Activated CD4-positive, alpha-beta T cell treated with anti-CD3 and anti-CD28 coated beads for 24 hours (primary cell): ENCODE data around the gene SYNE3.

ENCODE experiments used
- DNase-seq, 2 donors: peaks; one replicate each; pipeline ENCODE4 v3.0.0-alpha.2; 2020; ENCODE audit warnings: low read depth in 2 of 2

Gene SYNE3

GRCh38 chr14:95504135-95505029 lies 12.1 kb downstream of the SYNE3 start:
- DNase-seq = no peak

DNA sequence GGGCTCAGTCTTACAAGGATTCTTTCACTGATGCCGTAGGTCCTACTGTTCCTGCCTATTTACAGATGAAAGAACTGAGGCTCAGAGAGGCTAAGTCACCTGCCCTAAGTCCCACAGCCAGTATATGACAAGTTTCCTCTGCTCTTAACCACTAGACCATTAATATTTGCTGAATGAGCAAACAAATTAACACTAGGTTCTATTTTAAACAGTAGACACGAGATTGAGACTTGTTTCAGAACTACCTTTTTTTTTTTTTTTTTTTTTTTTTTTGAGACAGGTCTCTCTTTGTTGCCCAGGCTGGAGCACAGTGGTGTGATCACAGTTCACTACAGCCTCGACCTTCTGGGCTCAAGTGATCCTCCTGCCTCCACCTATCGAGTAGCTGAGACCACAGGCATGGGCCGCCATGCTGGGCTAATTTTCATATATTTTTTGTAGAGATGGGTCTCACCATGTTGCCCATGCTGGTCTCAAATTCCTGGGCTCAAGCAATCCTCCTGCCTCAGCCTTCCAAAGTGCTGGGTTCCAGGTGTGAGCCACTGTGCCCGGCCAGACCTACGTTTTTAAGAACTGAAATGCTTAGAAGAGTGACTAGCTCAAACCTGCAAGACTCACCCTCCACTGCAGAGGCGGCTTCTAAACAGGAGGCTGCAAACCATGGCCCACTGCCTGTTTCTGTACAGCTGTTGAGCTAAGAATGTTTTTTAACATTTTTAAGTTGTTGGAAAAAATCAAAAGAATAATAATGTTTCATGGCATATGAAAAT lies 12.9 kb downstream of the SYNE3 start:
- DNase-seq = no peak

DNA sequence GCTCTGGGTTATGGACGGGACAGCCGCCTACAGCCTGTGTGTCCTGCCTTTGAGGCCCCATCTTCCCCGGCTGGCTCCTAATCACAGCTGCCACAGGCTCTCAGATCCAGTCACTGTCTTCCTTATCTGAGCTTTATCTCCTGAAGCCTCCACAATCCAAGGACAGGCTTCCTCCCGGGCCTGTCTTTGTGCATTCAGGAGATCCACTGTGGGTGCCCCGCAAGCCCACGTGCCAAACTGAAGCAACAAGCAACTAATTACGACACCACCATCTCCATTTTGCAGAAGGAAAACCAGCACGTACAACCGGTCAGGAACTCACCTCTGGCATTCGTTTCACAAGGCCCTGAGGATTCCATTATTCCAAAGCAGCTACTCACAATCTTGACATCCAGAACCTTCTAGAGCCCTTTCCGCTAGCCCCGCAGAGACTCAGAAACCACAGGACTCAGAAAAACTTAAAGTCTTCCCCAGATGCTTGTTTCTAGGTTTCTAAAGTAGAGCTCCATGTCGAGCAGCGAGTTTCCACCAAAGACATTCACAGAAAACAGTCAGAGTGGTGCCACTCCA lies 14.0 kb downstream of the SYNE3 start:
- DNase-seq = no peak

DNA sequence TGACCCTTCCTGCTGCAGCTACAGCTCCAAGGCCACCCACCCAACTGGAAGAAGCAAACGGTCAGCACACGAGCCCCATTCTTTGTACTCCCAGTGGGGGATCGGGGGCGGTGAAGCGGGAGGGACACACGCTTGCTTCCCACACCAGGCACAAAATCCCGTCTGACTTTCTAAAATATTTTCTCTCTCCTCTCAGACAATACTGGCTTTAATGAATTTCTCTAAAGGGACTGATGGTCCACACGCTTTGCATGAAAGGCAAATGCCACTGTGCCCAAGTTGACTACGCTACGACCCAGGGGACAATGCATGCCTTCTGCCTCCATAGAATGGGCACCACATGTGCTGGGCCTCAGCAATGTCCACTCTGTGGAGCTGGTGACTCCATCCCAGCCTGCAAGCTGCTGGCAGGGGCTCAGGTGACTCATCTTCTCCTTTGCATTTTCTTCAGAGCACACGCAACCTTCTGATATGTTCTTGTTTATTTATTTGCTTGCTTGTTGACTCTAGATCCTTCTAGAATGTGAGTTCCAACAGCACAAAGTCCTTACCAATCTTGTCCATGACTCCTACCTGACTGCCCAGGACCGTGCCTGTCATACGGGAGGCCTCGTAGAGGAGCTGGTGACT lies 15.6 kb downstream of the SYNE3 start:
- DNase-seq = no peak

GRCh38 chr14:95500201-95500681 lies 16.2 kb downstream of the SYNE3 start:
- DNase-seq = no peak

GRCh38 chr14:95499354-95499750 lies 17.1 kb downstream of the SYNE3 start:
- no peak for DNase-seq

DNA sequence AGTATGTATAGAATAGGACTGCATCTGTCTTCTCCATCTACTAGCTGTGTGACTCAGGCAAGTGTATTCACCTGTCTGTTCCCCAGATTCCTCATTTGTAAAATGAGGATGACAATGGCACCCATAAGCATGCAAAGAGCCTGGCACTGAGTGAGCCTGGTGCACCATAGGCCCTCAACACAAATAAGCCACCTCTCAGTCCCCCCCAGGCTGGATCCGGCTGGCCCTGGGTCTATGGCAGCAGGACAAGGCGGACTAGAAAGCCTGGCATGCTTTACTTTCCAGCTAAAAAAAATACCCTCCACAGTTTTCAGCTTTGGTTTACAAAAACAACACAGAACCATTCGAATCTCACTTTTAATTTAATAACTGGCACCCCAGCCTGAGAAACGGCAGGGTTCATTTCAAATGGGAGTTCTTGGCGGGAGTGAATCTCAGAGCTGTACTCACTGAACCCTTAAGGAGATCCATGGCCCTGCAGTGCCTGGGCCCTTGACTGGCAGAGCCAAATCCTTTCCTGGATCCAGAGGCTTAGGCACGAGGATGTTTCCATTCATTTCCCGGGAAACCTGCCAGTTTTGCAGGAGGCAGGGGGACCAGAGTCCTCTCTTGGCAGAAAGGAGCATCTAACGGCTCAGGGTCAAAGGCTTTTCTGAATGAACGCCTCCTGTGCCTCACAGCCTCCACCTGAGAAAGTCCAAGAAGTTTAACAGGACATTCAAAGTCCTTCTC lies 17.7 kb downstream of the SYNE3 start:
- no peak for DNase-seq

GRCh38 chr14:95497561-95498011 lies 18.9 kb downstream of the SYNE3 start:
- DNase-seq = no peak

DNA sequence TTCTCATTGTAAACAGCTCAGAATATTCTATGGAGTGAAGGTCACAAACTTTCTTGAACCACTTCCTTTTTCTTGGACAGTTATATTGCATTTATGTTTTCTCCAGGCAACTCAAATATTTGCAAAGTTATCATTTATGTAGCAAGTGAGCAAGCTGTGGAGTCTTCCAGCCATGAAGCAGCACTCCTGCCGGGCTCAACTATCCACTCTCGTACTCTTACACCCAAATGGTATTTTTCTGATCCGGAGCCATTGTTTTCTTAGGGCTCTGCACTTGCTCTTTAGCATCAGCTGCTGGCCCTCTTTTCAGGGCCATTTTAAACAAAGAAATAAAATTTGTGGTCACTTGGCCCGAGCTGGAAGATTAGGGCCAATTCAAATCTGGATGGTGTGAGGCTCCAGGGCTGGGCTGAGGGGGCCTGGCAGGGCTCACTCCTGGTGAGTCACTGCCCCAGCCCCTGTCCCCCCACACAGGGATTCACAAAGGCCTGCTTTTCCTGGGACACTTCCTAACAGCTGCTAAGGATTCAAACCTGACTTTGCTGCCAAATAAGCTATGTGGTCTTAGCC lies 19.7 kb downstream of the SYNE3 start:
- DNase-seq = no peak

GRCh38 chr14:95496111-95496681 lies 20.3 kb downstream of the SYNE3 start:
- DNase-seq = no peak

DNA sequence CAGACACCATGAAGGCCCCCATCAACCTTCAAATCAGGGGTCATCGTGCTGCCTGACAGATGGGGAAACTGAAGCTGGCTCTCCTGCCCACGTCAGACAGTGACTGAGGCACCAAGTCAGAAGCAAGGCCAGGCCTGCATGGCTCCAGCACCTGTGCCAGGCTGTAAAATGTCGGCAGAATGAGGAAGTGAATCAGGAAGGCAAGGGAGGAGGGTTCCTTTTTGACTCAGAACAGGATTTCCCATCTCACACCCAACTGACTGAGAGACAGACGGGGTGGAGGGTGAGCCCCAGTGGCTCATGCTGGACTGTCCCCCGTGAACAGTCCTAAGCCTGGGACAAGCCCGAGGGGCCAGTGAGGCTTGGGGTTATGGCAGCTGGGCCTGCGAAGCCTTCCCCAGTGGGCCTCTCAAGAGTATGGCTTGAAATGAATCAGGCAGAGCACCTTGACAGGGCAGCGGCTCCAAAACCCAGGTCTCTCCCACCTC lies 20.9 kb downstream of the SYNE3 start:
- no peak for DNase-seq

DNA sequence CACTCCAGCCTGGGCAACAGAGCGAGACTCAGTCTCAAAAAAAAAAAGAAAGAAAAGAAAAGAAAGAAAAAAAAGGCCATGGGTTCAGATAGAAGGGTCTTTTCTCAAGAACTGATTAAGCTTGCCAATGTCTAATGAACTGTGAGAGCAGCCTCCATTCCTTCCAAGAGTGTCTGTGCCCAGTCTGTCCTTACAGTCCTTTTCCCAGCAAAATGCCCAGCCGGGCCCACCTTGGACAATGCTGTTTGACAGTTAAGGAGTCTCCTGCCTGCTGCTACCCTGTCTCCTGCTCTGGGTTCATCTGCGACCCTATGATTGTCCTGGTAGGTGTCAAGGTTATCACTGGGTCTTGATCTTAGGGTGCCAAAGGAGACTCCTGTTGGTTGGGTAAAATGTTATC lies 21.4 kb downstream of the SYNE3 start:
- no peak for DNase-seq

- no peak for DNase-seq
These were observed 22.0 kb downstream of the SYNE3 start for GRCh38 chr14:95494456-95494855.

DNA sequence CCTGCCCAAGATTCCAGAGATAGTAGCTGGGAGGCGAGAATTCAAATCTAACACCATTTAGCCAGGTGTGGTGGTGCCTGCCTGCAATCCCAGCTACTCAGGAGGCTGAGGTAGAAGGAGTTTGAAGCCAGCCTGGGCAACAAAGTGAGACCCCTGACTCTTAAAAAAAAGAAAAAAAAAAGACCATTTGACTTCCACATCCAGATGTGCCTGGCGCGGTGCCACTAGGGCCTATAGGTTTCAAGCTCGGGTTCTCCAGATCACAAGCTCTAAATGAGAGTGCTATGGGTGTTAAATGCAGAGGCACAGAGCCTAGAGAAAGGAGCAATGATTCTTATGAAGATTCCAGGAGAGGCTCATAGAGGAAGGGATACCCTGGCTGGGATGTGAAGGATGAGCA lies 22.5 kb downstream of the SYNE3 start:
- no peak for DNase-seq

DNA sequence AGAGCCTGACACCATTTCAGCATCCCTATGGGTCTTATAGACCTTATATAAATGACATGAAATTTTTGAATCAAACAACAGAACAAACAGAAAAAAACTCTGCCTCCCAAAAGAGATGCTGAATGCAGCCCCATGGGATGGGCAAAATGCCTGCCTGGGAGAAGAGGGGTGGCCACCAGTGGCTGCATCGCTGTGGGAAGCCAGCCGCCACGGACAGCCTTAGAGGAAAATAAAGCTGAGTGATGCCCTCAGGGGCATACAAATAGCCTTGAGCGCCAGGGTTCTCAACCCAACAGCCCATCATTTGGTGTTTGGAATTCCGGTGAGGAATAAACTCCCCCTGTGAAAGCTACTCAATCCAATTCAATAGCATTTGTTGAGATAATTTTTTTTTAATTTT lies 22.9 kb downstream of the SYNE3 start:
- no peak for DNase-seq

GRCh38 chr14:95491936-95492608 lies 24.4 kb downstream of the SYNE3 start:
- DNase-seq = no peak

- DNase-seq = no peak
These were observed 25.6 kb downstream of the SYNE3 start for GRCh38 chr14:95490727-95491451.

DNA sequence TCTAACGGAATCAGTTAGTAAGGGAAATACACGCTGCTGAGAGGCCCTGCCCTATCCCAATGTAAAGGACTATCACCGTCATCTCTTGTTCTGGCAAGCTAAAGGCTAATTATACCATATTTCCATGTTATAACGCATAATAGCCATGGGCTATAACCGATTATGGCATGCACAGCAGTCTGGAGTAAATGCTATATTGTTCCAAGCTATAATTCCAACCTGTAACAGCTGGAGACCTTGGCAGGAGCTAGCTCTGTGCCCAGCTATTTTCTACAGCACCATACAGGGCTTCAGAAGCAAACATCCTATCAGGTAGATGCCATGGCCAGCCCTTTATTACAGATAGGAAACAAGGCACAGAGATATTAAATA lies 26.3 kb downstream of the SYNE3 start:
- no peak for DNase-seq
